ENCODE results near the gene PTK6.
"Not testable (repeated sequence)": the region's sequence is repeated elsewhere in the genome, so short reads cannot be mapped to it uniquely, and the experiment has no call there.

The PTK6 gene

GRCh38 chr20:63491078-63491477 lies 46.1 kb downstream of the PTK6 start:
- no peak for DNase-seq

- no peak for DNase-seq
Observed at GRCh38 chr20:63490416-63490815, 46.8 kb downstream of the PTK6 start.

- no peak for DNase-seq
Observed at GRCh38 chr20:63488315-63489251, 48.6 kb downstream of the PTK6 start.

- DNase-seq = no peak
Observed at GRCh38 chr20:63487781-63488241, 49.4 kb downstream of the PTK6 start.

GRCh38 chr20:63487116-63487764 lies 49.9 kb downstream of the PTK6 start:
- no peak for DNase-seq

GRCh38 chr20:63486300-63486855 lies 50.8 kb downstream of the PTK6 start:
- no peak for DNase-seq

- DNase-seq = no peak
Observed at GRCh38 chr20:63484651-63485403, 52.3 kb downstream of the PTK6 start.

GRCh38 chr20:63484236-63484635 lies 52.9 kb downstream of the PTK6 start:
- no peak for DNase-seq

- no peak for DNase-seq
Observed at GRCh38 chr20:63483834-63484233, 53.3 kb downstream of the PTK6 start.

GRCh38 chr20:63482021-63482587 lies 55.1 kb downstream of the PTK6 start:
- no peak for DNase-seq

- no peak for DNase-seq
Observed at GRCh38 chr20:63481503-63481902, 55.7 kb downstream of the PTK6 start.

GRCh38 chr20:63479695-63480419 lies 57.3 kb downstream of the PTK6 start:
- not testable (repeated sequence) for DNase-seq

GRCh38 chr20:63478346-63479302 lies 58.6 kb downstream of the PTK6 start:
- DNase-seq = no peak

Data from CD4-positive, alpha-beta T cell treated with Interleukin-10 for 1 hour (primary cell).